ENCODE measurements around the gene CYGB.

DNA sequence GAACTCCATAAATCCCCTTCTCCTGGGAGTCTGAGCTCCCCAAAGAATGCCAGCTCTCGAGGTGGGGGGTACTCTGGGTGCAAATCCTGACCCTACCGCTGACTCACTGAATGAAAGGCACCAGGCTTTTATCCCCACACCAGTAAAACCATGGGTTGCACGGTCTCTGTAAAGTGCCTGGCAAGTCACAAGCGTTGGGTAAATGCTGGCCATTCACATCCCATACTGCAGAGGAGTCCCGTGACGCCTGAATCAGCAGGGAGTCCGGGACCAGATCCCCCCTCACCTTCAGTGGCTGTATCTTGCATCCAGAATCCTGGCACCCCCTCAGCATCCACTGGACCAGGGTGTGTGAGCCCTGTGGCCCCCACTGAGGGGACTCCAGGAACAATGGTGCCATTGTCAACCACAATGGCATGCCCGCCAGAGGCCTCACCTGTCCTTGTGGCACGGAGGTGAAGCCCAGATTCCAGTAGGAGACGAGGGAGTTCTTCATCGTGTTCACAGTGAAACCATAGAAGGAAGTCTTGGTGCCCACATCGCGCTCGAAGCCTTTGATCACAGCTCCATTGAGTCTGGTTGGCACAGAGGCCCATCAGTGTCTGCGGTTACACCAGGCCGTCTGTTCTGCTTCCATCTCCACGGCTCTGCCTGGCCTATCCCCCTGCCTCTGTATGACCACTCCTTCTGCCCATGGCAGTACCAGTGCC is 34.8 kb upstream of the CYGB start:
- TF ChIP-seq, protein P1, sequence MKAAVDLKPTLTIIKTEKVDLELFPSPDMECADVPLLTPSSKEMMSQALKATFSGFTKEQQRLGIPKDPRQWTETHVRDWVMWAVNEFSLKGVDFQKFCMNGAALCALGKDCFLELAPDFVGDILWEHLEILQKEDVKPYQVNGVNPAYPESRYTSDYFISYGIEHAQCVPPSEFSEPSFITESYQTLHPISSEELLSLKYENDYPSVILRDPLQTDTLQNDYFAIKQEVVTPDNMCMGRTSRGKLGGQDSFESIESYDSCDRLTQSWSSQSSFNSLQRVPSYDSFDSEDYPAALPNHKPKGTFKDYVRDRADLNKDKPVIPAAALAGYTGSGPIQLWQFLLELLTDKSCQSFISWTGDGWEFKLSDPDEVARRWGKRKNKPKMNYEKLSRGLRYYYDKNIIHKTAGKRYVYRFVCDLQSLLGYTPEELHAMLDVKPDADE (CRISPR knock-in tag; IDR thresholded peaks at IDR 0.05) = no peak
- no peak for TF ChIP-seq SNAPC2 (CRISPR knock-in tag; IDR thresholded peaks at IDR 0.05)
- TF ChIP-seq PCBP2 (optimal IDR thresholded peaks at IDR 0.05; ENCODE audit: low read depth, low read length, poor library complexity, severe bottlenecking) = no peak
- no peak for TF ChIP-seq ISX (CRISPR knock-in tag; conservative IDR thresholded peaks at IDR 0.05)
- no peak for TF ChIP-seq MYC (CRISPR knock-in tag; IDR thresholded peaks at IDR 0.05; ENCODE audit: borderline replicate concordance)
- TF ChIP-seq EHMT2 (IDR thresholded peaks at IDR 0.05; ENCODE audit: borderline replicate concordance, low read depth, low read length) = no peak
- TF ChIP-seq HNRNPK (IDR thresholded peaks at IDR 0.05; ENCODE audit: low read depth, low read length, poor library complexity, severe bottlenecking) = no peak
- TF ChIP-seq BRD4 (CRISPR knock-in tag; IDR thresholded peaks at IDR 0.05) = no peak
- TF ChIP-seq, protein P2, sequence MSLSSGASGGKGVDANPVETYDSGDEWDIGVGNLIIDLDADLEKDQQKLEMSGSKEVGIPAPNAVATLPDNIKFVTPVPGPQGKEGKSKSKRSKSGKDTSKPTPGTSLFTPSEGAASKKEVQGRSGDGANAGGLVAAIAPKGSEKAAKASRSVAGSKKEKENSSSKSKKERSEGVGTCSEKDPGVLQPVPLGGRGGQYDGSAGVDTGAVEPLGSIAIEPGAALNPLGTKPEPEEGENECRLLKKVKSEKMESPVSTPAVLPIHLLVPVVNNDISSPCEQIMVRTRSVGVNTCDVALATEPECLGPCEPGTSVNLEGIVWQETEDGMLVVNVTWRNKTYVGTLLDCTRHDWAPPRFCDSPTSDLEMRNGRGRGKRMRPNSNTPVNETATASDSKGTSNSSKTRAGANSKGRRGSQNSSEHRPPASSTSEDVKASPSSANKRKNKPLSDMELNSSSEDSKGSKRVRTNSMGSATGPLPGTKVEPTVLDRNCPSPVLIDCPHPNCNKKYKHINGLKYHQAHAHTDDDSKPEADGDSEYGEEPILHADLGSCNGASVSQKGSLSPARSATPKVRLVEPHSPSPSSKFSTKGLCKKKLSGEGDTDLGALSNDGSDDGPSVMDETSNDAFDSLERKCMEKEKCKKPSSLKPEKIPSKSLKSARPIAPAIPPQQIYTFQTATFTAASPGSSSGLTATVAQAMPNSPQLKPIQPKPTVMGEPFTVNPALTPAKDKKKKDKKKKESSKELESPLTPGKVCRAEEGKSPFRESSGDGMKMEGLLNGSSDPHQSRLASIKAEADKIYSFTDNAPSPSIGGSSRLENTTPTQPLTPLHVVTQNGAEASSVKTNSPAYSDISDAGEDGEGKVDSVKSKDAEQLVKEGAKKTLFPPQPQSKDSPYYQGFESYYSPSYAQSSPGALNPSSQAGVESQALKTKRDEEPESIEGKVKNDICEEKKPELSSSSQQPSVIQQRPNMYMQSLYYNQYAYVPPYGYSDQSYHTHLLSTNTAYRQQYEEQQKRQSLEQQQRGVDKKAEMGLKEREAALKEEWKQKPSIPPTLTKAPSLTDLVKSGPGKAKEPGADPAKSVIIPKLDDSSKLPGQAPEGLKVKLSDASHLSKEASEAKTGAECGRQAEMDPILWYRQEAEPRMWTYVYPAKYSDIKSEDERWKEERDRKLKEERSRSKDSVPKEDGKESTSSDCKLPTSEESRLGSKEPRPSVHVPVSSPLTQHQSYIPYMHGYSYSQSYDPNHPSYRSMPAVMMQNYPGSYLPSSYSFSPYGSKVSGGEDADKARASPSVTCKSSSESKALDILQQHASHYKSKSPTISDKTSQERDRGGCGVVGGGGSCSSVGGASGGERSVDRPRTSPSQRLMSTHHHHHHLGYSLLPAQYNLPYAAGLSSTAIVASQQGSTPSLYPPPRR (CRISPR knock-in tag; IDR thresholded peaks at IDR 0.05; ENCODE audit: borderline replicate concordance) = no peak
- TF ChIP-seq PRDM15 (CRISPR knock-in tag; IDR thresholded peaks at IDR 0.05) = no peak
- no peak for TF ChIP-seq ZNF263 (CRISPR knock-in tag; IDR thresholded peaks at IDR 0.05)
- no peak for TF ChIP-seq PAWR (CRISPR knock-in tag; IDR thresholded peaks at IDR 0.05; ENCODE audit: borderline replicate concordance)
- TF ChIP-seq CEBPZ (IDR thresholded peaks at IDR 0.05; ENCODE audit: low read length) = no peak
- TF ChIP-seq RELA (CRISPR knock-in tag; IDR thresholded peaks at IDR 0.05) = no peak
